ENCODE measurements around the gene PHACTR1.
"Not testable (repeated sequence)": the region's sequence is repeated elsewhere in the genome, so short reads cannot be mapped to it uniquely, and the experiment has no call there.

PHACTR1 gene

DNA sequence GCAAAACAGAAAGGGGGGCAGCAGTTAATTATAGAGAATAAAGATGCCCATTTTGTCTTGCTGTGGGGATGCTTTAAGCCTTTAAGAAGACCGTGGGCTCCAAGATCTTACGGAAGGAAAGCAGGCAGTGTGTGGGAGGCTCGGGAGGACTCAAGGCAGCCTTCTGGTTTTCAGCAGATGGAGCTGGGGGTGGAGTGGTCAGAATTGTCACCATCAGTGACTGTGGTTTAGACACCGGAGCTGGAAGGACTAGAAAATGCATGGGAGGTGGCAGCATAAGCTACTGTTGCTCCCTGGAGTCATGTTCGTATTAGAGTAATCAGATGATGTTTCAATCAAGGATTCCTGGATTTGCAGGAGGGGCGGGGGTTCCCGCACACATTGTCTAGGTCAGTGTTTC is 3.7 kb downstream of the PHACTR1 start:
- DNase-seq (ENCODE audit: insufficient read length, low spot score) (no peak), FAIRE-seq (no peak)
- TF ChIP-seq POLR2A (IDR thresholded peaks at IDR 0.05; ENCODE audit: low read depth, low read length) = no peak

DNA sequence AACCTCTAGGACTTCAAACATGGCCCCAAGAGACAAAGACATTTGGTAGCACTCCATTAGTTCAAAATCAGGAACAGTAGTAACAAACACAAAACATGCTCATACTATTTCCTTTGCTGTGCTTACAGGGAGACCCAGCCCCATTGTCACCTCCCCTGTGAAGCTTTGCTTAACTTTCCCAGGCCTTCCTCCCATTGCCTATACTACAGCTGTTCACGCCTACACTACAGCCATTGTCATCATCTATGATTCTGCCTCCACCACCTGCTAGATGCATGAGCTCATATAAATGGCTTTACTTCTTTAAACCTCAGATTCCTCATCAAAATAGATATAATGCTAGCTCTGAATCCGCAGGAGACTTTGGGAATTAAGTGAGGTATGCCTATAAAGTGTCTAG is 8.7 kb downstream of the PHACTR1 start:
- no peak for DNase-seq (ENCODE audit: insufficient read length, low spot score)
- no peak for FAIRE-seq
- no peak for TF ChIP-seq POLR2A (IDR thresholded peaks at IDR 0.05; ENCODE audit: low read depth, low read length)

DNA sequence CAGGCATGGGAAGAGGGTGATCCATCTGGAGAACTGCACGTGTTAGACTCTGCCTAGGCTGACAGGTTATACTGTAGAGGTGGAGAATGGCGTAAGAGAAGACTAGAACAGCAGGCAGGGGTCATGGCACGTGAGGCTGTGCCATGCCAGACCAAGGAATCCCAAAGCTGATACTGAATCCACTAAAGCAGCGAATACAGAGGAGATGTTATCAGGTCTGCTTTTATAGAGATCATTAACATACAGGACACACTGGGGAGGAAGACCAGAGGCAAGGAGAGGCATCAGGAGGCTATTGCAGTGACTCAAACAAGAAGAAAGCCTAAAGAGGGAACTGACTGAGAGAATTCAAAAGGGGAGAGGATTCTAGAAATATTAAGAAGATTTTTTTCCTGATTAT is 12.9 kb downstream of the PHACTR1 start:
- FAIRE-seq = no peak
- TF ChIP-seq POLR2A (IDR thresholded peaks at IDR 0.05; ENCODE audit: low read depth, low read length) = no peak
- DNase-seq (ENCODE audit: insufficient read length, low spot score) = no peak

DNA sequence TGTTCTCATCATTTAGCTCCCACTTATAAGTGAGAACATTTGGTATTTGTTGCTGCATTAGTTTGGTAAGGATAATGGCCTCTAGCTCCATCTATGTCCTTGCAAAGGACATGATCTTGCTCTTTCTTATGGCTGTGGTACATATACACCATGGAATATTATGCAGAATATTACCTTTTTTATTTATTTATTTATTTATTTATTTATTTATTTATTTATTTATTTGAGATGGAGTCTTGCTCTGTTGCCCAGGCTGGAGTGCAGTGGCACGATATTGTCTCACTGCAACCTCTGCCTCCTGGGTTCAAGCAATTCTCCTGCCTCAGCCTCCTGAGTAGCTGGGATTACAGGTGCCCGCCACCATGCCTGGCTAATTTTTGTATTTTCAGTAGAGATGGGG is 14.2 kb downstream of the PHACTR1 start:
- DNase-seq (ENCODE audit: insufficient read length, low spot score); FAIRE-seq: not testable (repeated sequence)

DNA sequence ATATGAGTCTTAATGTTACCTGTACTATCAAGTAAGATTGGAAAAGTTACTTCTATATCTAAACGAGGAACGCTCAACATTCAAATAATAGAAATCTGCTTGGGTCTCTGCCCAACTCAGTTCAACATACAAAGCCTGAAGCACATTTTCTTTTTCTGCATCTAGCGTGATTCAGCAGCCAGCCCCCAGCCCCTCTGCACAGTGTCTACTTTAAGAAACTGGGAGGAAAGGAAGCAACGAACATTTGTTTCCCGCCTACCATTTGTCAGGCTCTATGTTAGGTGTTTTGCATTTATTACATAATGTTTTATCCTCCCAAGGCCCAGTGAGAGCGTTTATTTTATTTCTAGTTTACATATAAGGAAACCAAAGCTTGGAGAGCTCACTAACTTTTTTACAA is 17.3 kb downstream of the PHACTR1 start:
- FAIRE-seq = no peak
- no peak for DNase-seq (ENCODE audit: insufficient read length, low spot score)
- TF ChIP-seq POLR2A (IDR thresholded peaks at IDR 0.05; ENCODE audit: low read depth, low read length) = no peak

DNA sequence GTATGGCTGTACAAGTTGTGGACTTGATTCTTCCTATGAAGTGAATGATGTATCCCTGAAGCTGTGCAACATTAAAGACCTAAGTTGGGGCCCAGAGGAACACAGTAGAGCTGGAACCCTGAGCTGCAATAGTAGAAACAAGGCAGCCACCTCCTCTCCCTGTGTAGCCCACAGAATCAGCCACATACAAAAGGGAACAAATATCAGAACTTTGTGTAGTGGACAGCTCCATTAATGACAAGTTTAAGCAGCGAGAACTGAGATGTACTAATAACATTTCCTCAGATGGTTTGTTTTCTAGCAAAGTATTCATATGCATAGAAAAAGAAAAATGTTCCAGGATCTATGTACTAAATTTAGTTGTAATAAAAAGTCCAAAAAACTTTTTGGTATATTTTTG is 19.2 kb downstream of the PHACTR1 start:
- DNase-seq (ENCODE audit: insufficient read length, low spot score) (no peak), FAIRE-seq (no peak)
- no peak for TF ChIP-seq POLR2A (IDR thresholded peaks at IDR 0.05; ENCODE audit: low read depth, low read length)

DNA sequence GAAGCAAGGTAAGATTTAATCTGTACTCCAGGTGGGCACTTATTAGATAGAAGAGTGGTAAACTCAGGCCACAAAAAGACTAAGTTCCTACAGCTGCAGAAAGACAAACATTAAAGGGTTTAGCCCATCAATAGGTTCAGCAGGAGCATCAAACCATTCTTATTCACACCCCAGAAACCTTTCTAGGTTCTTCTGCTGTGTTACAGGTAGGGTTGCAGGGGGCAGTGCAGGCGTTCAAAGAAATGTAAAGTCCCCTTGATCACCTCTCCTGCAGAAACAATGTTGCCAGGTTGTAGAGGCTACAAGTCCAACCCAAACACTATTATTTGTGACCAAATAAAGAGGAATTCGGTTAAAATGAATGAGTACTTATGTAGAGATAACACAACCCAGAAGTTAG is 31.8 kb downstream of the PHACTR1 start:
- no peak for TF ChIP-seq POLR2A (IDR thresholded peaks at IDR 0.05; ENCODE audit: low read depth, low read length)
- no peak for DNase-seq (ENCODE audit: insufficient read length, low spot score)
- FAIRE-seq = no peak

DNA sequence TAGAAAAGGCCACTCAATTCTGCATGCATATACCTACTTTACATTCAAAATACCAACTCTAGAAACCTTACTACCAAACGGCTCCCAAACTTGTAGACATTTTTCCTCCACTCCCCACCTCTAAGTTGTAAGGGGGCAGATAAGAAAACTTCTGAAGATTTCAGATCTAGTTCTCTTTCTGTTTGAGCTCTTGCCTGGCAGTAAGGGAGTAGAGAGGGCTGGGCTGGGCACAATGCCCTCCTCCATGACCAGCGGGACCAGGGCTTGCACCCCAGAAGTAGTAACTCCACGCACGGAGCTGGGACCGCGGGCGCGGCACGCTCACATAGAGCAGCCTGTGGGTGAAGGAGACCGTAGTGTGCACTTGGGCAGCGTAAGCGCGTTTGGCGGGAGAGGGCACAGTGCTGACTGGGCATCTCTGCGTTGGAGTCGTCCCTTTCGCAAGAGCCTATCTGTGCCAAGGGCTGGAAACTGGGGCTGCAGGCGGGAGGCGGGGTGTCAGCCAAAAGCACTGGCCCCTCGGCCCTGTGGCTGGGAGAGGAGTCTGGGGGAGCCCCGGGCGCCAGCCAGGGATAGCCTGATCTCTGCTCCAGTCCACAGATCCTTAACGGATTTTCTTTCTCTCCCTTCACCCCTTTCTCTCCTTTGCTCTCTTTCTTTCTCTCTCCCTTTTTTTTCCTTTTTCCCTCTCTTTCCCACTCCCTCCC is 32.4 kb downstream of the PHACTR1 start:
- TF ChIP-seq POLR2A (IDR thresholded peaks at IDR 0.05; ENCODE audit: low read depth, low read length) = no peak
- FAIRE-seq = no peak
- DNase-seq (ENCODE audit: insufficient read length, low spot score) = no peak

DNA sequence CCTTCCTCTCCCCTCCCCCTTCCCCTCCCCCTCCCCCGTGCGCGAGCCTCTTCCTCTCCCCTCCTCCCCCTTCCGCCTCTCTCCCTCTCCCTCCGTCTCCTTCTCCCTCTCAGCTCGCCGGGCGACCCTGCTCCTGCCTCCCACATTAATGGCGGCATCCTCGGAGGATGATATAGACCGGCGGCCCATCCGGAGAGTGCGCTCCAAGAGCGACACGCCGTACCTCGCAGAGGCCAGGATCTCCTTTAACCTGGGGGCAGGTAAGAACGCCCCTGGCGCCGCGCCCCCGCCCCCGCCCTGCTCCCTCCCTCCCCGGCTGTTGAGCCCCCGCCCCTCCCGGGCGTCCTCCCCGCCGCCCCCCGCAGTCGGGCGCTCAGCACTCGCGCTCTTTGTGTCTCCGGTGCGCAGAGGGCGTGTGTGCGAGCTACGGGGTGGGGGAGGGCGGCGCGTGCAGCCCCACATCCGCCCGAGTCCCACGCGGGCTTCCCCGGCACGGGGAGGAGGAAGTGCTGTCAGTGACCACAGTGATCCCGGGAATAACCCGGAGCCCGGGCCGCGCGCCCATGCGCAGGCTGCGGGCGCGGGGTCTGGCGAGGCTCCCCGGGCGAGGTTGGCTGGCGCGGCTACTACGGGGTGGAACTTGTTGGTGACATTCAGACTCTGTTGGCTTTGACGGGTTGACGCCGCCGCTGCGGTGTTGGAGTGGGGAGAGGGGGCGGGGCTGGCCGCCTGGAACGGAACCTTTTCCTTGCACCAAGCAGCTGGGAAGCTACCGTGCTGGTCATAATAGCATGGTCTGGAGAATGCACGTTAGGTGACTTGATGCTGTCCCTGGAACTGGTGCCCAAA is 33.2 kb downstream of the PHACTR1 start:
- DNase-seq (ENCODE audit: insufficient read length, low spot score) (no peak), FAIRE-seq (no peak)
- no peak for TF ChIP-seq POLR2A (IDR thresholded peaks at IDR 0.05; ENCODE audit: low read depth, low read length)

DNA sequence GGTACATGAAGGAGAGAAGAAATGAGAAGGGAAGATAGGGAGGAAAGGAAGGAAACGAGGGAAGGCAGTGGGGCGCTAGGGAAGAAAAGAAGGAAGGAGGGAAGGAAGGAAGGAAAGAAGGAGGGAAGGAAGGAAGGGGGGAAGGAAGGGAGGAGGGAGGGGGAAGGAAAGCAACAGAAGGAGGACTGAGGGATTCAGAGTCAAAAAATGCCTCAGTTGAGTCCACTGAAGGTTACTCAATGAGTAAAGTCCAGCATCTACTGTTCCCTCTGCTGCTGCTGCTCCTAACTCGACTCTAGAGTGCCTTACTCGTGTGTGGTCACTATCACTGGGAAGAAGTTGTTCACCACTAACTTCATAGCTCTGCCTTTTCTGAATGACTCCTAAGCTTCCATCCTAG is 33.8 kb downstream of the PHACTR1 start:
- no peak for TF ChIP-seq POLR2A (IDR thresholded peaks at IDR 0.05; ENCODE audit: low read depth, low read length)
- no peak for DNase-seq (ENCODE audit: insufficient read length, low spot score)
- no peak for FAIRE-seq

DNA sequence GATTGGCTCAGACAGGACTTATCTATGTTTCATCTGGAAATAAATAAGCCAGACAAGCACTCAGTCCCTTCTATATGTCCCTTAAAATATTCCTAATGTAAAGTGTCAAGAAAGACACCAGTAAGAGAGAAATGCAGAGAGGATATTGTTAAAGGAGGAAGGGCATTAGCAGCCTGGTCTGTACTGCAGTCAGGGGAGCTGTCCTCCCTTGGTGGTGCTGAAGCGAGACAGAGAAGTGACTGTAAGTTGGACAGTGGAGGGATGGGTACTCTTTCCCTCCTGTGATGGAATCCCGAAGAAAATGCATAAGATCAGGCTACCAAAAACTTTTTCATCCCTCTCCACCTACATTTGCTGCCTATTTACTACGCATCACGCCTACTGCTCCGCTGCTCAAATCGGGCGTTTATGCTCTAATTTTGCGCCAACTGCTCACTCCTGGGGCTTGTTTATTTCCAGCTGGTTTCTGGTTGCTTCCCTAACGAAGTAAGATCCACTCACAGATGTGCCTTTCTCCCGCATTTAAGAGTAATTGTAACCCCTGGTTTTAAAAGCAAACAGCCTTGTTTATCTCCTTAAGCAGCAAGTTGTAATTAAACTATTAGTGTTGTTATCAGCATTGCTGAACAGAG is 35.2 kb downstream of the PHACTR1 start:
- peak; percentile 37 for DNase-seq (ENCODE audit: insufficient read length, low spot score)
- FAIRE-seq = peak; percentile 80
- TF ChIP-seq POLR2A (IDR thresholded peaks at IDR 0.05; ENCODE audit: low read depth, low read length) = no peak

DNA sequence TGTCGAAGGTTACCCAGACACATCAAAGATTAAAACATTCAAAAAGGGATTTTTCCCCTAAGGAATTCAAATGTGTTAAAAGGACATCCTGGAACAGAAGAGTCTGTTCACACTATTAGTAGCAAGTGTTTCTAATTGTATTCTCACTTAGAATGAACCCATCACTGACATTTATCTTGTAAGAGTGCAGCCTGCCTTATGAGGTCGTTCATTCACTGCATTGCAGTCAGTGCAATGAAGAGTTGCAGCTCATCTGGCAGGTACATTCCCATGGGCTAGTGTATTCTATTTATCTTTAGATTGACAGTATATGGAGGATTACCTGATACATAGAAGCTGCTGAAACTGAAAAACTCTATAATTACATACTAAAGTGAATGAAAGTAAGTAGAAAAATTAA is 36.5 kb downstream of the PHACTR1 start:
- no peak for DNase-seq (ENCODE audit: insufficient read length, low spot score)
- no peak for FAIRE-seq
- no peak for TF ChIP-seq POLR2A (IDR thresholded peaks at IDR 0.05; ENCODE audit: low read depth, low read length)

DNA sequence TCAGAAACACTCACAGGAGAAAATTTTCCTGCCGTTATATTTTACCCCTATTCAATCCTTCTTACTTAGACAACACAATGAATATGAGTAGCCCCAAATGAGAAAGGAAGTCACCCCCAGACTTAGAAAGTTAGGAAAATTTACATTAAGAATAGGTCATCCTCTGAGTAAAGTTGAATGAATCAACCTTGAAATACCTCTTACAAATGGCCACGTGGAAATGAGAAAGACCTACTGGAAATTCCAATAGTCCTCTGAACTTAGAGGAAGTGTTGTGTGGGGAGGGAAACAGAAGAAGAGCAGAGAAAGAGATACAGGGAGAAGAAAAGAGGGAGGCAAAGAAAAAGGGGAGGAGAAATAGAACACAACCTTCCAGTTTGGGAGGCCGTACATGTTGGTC is 43.7 kb downstream of the PHACTR1 start:
- DNase-seq (ENCODE audit: insufficient read length, low spot score) (no peak), FAIRE-seq (no peak)
- no peak for TF ChIP-seq POLR2A (IDR thresholded peaks at IDR 0.05; ENCODE audit: low read depth, low read length)

DNA sequence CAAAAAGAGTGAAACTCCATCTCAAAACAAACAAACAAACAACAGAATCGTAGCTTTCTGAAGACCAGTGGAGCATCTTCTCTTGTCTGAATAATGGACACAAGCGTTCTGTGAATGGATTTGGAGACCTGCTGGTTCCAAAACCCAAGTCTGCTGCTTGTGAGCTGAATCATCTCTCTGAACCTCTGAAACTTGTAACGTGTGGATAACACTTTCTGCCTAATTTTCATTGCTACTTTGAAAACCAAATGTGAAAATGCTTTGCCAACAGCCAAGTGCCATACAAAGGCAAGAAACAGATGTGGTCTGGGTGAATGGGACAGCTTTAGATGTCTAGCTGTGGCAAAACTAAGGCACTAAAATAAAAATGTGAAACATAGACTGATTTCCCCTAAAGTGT is 44.3 kb downstream of the PHACTR1 start:
- FAIRE-seq (no peak), DNase-seq (ENCODE audit: insufficient read length, low spot score) (no peak)
- TF ChIP-seq POLR2A (IDR thresholded peaks at IDR 0.05; ENCODE audit: low read depth, low read length) = no peak
